CD4-positive, alpha-beta T cell treated with Interferon gamma for 1 hour (primary cell): ENCODE measurements around the gene NKD1.
"Not testable (repeated sequence)": the region's sequence is repeated elsewhere in the genome, so short reads cannot be mapped to it uniquely, and the experiment has no call there.

Experiments
- DNase-seq: peaks from one replicate; pipeline ENCODE4 v3.0.0-alpha.2; 2020

The NKD1 gene

DNA sequence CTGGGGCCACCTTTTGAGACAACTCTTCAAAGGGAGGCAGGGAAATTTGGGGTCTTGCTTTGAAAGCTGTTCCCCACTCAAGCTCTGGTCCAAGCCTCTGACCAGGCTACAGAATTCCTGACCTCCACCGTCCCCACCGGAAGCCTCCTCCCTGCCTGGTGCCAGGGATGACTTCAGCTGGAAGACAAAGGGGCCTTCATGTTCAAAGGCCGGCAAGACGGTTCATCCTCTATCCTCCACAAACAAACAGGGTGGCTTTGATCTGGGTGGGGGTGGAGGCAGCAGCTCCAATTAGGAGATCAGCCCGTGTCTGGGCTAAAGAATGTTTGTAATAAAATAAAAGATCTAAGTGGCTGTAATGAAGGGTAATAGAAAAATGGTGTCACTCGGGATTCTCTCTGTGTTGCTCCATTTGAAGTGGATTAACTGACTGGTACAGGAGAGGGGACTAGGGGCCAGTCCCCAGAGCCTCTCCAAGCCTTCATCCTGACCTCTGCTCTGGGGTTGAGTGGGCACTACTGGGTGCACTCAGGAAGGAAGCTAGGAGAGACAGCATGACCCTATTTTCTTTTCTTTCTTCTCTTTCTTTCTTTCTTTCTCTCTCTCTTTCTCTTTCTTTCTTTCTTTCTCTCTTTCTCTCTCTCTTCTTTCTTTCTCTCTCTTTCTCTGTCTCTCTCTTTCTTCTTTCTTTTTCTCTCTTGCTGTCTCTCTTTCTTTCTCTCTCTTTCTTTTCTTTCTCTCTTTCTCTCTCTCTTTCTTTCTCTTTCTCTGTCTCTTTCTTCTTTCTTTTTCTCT, 27.5 kb upstream of the NKD1 start:
- DNase-seq = no peak

DNA sequence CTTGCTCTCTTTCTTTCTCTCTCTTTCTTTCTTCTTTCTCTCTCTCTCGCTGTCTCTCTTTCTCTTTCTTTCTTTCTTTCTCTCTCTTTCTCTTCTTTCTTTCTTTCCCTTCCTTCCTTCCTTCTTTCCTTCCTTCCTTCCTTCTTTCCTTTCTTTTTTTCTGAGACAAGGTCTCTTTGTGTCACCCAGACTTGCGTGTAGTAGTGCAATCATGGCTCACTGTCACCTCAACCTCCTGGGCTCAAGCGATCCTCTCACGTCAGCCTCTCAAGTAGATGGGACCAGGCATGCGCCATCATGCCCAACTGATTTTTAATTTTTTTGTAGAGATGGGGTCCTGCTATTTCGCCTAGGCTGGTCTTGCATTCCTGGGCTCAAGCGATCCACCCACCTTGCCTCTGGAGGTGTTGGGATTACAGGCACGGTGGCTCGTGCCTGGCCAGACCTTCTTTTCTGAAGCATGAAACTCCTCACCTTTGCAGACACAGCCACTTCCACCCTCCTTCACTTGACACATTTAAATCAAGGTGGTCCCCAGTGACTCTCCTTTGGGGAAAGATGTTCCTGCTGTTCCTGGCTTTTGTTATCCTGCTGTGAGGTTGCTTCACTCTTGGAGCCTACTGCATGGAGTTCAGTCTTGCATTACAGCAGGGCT, 26.8 kb upstream of the NKD1 start:
- DNase-seq = no peak

DNA sequence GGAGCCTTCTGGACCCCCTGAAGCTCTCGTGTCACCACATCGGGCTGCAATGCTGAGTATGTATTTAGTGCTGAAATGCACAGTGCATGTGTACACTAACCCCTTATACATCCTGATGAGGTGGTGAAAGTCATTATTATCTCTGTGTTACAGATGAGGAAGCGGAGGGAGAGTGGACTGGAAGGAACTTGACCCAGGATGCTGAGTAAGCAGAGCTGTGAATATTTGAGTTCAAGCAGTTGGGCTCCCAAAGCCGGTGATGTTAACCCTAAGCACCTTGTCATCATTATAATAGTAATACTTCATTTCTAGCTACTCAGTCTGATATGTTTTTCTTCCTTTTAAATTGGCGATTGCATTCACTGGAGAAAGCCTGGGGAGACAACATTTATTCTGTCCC, 25.9 kb upstream of the NKD1 start:
- no peak for DNase-seq

DNA sequence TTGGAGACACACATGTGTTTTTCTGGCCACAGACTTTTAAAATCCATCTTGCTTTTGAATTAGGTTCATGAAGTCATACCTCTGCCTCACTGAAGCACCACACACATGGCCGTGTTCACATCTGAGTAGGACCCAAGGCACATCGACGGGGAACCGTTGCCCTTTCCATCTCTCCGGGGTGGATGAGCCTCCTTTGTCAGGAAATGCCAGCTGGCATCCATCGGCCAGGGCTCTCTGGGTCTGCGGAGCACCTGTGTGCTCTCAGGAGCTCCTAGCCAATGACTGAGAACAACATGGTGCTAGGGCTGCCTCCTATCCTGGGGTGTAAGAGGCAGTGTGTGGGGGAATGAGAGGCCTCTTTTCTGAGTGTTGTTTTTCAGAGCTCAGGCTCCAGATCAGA, 24.5 kb upstream of the NKD1 start:
- DNase-seq = no peak

DNA sequence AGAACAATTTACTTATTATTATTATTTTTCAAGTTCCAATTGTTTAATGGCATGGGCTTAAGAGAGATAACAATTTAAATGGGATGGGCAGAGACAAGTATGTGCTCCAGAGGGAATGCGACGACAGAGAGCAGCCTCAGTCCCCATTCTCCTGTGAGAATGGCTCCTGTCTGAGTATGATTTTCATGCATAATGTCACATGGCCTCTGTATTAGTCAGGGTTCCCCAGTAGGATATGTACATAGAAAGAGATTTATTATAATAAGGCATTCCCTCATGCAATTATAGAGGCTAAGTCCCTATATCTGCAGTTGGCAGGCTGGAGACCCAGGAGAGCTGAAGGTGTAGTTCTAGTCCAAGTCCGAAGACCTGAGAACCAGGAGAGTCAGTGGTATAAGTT, 22.9 kb upstream of the NKD1 start:
- no peak for DNase-seq

DNA sequence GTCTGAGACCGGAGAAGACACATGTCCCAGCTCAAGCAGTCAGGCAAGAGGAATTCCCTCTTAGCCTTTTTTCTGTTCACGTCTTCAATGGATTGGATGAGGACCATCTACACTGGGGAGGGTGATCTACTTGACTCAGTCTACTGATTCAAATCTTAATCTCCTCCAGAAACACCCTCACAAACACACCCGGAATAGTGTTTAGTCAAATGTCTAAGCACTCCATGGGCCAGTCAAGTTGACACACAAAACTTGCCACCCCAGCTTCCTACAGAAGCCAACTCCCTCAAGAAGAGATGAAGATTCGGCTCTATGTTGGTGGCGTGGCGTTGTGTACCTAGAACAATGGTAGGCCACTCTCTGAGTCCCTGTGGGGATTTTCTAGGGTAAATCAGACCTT, 22.5 kb upstream of the NKD1 start:
- DNase-seq = no peak

DNA sequence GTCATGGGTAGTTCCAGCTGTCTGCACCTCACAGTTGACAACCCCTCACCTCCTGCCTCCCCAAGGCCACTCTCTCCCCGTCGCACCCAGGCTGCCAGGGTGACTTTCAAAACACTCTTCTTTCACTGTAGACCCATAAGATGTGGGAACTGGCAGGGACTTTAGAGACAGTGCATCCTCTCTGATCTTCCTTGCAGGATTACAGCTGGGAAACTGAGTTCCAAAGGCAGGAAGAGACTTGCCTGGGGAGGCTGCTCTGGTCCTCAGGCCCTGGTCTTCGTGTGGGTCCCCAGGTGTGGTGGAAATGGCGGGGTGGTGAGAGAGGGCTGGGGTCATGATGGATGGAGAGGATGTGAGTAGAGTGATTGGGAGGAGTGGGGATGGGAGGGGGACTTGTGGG, 21.9 kb upstream of the NKD1 start:
- DNase-seq = no peak

DNA sequence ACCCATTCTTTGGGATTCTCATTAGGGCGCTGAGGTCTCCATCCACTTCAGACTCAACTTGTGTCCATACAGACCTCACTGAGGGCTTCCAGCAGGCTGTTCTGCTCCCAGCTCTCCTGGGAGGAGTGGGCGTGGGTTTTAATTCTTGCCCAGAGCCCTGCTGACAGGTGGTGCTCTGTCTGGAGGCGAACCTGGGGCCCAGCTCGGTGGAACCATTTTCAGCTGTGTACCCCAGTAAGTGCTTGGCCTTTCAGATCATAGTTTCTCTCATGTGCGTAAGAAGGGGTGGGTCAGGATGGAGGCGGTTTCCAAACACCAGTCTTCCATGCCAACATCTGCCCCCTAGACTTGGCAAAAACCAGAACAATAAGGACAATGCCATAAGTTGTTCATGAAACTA, 21.4 kb upstream of the NKD1 start:
- DNase-seq = no peak

DNA sequence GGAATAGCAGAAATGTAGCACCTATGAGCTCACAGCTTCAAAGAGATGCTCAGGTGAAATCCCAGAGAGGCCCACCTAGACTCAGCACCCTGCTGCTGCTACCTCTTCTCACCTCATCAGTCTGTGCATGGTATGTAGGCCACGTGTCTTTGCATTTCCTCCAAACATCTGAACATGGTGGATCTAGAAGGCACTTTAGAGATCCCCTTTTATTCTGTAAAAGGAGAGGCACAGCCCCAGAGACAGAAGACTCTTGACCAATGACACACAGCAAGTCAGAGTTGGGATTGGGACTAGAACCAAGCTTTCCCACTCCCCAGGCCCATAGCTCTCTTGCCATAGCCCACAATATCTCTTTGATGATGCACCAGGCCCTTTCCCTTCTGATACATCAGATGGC, 19.4 kb upstream of the NKD1 start:
- no peak for DNase-seq

DNA sequence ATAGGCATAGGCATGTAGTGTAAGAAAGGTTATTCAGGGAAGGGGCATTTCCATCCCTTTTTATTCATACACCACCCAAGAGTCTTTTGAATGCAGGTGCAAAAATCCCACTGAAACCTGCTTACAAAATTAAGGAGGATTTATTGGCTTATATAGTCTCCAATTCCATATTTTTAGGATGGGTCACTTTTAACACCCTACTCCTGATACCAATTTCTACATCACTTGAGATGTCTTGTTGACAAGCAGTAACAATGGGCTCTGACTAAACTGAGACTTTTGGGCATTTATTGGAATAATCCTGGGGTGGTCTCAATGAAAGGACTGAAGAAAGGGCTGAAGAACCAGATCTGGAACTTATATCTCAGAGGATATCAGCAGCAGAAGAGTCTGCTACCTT, 18.9 kb upstream of the NKD1 start:
- no peak for DNase-seq

DNA sequence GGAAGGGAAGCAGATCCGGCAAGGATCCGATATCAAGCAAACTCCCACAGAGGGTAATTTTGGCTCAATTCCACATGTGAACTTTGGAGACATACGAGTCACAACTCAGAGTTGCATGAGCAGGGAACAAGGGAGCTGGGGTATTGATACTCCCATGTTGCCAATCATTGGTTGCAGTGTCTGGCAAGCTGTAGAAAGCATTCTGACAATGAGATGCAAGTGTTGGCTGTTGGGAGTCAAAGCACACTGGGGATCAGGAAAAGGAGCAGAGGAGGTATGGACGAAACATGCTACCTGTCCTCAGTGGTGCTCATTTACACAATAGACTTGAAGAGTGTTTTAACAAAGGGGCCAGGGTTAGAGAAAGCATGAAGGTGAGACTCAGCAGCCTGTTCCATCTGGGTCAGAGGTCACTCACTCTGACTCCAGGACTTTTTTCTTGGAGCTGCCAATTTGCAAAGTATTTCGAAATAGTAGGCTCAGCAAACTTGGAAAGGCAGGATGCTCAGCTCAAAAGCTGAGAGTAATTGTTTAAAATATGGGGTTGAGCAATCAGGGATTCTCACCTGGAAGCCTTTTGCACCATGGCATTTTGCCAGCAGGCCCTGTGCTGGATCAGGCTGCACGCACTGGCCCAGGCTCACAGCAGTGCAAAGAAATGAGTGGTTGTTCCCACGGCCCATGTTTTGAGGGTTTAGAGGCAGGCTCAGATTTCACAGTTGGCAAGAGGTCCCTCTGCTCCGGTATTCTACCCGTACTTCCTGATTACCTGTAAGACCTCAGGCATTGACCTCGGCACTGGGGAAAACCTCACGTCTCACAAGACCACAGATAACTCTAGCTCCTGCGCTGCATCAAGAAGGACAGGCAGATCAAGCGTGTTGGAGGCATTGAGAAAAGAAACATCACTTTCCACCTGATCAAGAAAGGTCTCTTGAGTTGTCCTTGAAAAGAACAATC, 17.6 kb upstream of the NKD1 start:
- DNase-seq = no peak

DNA sequence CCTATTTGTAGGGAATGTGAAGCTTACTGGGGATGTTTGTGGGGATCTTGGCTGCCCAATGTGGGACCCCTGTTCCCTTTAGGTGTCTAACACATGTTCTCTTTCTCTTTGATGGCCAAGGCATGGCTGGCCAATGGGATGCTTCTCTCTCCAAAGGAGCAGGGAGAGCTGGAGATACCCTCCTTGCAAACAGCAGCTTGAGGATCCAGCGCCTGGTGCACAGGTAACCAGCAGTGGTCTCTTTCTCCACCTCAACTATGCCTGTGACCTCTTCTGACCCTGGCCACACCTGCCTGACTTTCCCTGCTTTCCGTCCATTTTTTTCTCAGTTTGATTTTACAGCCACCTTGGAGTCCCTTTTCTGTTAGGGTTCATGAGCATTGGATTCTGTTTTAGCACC, 16.8 kb upstream of the NKD1 start:
- no peak for DNase-seq

DNA sequence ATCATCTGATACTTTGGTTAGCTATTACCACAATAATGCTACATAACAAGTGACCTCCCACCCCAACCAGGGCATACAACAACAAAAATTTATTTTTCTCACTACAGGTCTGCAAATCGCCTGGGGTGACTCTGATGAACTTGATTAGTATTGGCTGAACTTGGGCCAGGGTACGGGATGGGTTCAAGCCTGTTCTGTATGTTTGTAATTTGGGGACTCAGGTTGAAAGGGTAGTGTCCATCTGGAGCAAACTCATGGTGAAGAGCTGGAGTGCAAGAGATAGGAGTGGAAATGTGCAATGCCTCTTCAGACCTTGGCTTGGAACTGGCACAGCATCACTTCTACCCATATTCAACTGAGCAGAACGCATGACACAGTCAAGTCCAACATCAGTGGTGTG, 16.3 kb upstream of the NKD1 start:
- no peak for DNase-seq

DNA sequence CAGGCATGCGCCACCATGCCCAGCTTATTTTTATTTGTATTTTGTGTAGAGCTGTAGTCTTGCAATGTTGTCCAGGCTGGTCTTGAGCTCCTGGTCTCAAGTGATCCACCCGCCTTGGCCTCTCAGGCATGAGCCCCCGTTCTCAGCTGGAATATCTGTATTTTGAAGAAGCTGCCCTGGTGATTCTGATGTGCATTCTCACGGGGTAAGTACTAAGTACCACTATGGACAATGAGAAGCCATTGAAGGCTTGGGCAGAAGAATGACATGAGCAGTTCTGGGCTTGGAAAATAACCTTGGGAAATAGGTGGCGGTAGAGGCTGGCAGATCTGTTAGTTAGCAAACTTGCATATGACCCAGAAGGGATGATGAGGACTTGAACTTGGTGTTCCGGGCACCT, 15.6 kb upstream of the NKD1 start:
- DNase-seq = no peak

DNA sequence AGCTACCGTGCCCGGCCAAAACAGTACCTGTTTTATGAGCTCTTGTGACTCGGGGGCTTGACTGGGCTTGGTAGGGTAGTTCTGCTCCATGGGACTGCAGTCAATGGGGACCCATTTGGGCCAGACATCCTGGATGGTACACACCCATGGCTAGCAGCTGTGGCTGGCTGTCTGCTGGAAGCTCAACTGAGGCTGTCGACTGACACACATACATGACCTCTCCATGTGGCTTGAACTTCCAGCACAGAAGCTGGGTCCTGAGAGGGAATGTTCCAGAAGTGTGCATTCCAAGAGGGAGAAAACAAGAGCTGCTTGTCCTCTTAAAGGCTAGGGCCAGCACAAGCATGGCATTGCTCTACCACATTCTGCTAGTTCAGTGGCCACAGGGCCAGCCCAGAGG, 14.9 kb upstream of the NKD1 start:
- DNase-seq = no peak

DNA sequence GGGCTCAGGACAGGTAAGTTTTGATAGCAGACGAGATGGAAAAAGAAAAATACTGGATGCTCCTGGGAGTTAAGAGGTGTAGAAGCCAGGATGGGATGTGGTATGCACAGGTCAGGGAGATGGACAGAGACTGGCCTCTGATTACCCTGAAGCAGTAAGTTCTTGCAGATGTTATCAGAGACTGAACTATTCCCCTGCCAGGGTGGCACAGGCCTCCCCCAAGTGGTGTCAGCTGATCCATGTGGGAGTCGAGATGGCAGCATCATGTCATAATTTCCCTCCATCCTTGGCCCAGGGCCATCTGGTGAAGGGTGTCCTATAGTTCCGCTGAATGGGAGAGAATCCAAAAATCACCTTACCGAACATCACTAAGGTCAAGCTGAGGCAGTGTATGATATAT, 14.1 kb upstream of the NKD1 start:
- no peak for DNase-seq

DNA sequence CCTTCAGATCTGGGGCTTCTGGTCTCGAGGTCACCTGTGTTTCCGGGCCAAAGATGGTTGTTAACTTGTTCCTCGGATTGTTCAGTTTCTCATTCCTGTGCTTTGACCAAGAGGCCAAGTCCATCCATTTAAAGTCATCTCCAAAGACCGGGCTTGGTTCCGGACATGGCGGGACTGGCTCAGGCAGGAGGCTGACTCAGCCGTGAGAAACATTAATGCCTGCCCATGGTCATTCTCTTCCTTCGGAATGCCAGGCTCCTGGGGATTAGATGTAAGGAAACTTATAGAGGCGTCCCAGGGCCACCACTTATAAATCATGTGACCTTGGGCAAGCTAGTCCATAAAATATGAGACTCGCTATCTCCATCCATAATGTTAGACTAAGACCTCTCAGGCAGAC, 13.6 kb upstream of the NKD1 start:
- no peak for DNase-seq

DNA sequence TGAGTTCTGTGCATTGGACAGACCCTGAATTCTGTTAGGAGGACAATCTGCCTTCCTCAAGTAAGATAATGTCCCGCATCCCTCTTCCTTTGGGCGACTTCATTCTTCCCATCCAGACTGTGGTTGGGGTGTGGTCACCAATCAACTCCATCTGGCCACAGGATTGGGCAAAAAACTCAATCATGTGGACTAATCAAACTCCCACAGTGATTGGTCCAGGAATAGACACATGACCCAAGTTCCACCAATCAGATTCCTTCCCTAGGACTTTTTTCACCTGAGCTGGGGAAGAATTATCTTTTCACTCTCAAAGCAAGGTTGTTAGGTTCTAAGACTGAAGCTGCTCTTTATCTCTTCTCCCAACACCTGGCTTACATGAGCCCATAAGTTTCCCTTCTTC, 13.2 kb upstream of the NKD1 start:
- no peak for DNase-seq

DNA sequence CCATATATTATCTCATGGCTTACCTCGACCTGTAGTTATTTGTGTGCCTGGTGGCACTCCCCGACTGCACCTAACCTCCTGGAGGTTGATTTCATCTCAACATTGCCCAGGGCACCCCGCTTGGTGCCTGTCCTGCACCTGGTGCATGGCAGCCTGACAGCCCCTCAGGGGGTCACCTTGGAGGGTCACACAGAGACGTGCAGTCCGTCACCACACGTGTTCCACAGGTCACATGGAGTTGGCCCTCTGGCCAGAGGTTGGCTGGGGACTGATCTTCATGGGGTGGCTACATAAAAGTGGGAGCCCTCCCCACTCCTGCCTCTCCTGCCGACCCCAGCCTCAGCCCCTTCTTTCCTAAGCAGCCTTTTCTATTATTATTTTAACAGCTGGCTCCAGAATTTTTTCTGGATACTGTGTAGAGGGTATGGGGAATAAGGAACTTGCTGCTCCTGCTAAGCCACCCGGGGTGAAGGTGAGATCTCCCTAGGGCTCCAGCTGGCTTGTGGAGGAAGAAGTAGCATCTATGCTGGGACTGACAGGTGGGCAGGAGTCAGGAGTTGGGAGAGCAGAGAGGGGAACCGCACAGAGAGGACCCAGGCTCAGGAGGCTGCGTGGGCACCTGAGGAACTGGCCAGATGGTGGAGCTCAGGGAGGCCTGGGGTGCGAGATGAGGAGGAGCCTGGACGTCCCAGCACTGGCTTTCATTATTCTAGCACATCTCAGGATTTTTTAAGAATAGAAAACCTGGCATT, 12.5 kb upstream of the NKD1 start:
- no peak for DNase-seq

DNA sequence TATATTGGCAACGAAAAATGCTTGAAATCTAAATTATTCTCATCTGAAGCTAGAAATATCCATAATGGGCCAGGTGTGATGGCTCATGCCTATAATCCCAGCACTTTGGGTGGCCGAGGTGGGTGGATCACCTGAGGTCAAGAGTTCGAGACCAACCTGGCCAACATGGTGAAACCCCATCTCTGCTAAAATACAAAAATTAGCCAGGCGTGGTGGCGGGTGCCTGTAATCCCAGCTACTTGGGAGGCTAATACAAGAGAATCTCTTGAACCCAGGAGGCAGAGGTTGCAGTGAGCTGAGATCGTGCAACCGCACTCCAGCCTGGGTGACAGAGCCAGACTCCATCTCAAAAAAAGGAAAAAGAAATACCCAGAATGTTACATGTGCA, 11.9 kb upstream of the NKD1 start:
- not testable (repeated sequence) for DNase-seq

DNA sequence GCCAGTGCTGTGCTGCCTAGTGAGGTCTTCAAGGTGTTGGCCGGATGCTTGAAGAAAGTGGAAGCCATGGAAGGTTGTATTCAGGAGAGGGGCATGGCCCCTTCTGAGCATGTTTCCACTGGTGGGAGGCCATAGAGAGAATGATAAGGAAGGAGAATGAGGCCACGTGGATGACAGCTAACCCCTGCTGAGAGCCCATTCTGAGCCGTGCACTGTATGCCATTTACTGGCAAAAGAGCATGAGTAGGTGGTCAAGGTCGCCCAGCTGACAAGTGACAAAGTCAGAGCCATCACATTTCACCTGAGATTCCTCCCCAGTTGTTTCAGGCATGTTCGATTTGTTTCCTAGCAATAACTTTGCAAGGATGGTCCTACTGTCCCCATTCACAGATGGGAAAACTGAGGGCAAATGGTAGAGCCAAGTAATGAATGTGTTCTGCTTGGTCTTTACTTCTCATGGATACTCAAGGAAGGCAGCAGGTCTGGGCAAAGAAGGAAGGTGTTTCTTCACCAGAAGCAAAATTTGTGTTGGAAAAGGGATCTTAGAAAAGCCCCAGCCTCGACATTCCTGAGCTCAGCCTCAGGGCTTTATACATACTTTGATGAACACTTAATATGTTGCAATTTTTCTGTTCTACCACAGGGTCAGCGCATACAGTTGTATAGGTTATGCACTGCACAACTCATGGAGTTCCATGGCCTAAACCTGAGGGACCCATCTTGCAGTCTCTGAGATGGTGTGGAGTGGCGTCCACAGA, 10.5 kb upstream of the NKD1 start:
- no peak for DNase-seq

DNA sequence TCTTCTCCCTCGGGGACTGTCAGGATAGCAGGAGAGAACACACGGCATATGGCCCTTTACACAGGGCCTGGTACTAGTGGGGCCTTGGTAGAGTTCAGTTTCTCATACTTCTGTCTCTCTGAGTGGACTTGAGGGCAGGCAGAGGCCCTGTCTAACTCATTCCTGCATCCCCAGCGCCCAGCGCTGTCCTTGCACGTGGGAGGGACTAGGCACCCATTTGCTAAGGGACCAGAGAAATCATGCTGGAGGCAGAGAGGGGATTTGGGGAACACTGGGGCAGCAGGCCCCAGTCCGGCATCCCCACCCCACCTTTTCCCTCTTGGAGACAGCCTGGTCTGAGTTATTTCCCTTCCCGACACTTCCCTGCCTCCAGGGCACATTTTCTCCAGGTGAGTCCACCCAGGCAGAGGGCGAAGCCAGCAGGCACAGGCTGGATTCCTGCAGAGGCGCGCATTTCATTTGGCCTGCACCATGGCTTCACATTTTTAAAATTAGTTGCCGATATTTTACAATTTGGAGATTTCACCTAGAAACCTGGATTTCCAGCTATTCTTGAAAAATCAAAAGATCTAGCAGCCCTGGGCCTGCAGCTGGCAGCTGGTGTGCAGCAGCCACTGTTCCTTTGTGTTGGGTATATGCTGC, 9.7 kb upstream of the NKD1 start:
- DNase-seq = no peak
